PC-3 (cell line): ENCODE results near the gene FDXACB1.

Experiments used
- CTCF ChIP-seq: fragments of 300-600 bp; sonication (generic); conservative IDR thresholded peaks from 2 replicates; pipeline ENCODE4 v1.5.1; 2017; ENCODE audit warnings: antibody characterized with exemption, low read depth, mild to moderate bottlenecking, low read length
- EZH2 ChIP-seq: fragments of 300-600 bp; sonication (generic); IDR thresholded peaks from one replicate; pipeline ENCODE4 v1.6.1; 2017; ENCODE audit warnings: antibody characterized with exemption, mild to moderate bottlenecking, low read length; ENCODE audit not compliant: unreplicated experiment
- EZH2phosphoT487 ChIP-seq: fragments of 300-600 bp; sonication (generic); IDR thresholded peaks from 2 replicates; pipeline ENCODE4 v1.6.1; 2018; ENCODE audit warnings: mild to moderate bottlenecking, antibody characterized with exemption, low read length, borderline replicate concordance

- no peak for TF ChIP-seq CTCF
- no peak for TF ChIP-seq EZH2
- no peak for TF ChIP-seq EZH2phosphoT487
Observed at GRCh38 chr11:111852103-111852502, 26.9 kb downstream of the FDXACB1 start.
